GM19455 (cell line): ENCODE data around the gene TTLL7.
"Not testable (repeated sequence)": the region's sequence is repeated elsewhere in the genome, so short reads cannot be mapped to it uniquely, and the experiment has no call there.

ENCODE experiments used
- ATAC-seq: cut with Tn5 transposase; IDR thresholded peaks from one replicate; pipeline ENCODE4 v1.9.1; 2021; ENCODE audit not compliant: unreplicated experiment

TTLL7 gene

GRCh38 chr1:83996191-83996590 lies 2.7 kb downstream of the TTLL7 start:
- ATAC-seq, result no peak

GRCh38 chr1:83995649-83996048 lies 3.3 kb downstream of the TTLL7 start:
- no peak for ATAC-seq

DNA sequence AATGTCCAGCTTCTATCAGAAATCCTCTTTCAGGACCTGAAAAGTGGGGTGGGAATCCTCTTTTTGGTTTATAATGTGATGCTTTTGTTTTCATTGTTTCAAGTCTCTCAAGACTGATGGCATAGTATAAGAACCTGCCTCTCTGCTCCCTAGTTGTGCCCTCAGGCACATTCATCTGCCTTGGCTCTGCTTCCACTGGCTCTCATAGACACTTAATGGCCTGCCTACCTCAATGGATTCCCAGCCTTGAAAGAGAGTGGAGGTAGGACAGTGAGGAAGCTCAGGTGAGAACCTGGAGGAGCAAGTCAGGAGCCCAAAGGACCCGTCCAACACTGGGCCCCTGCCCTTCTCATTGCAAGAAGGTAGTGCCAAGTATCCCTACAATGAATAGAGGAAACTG lies 4.8 kb downstream of the TTLL7 start:
- ATAC-seq, result no peak

DNA sequence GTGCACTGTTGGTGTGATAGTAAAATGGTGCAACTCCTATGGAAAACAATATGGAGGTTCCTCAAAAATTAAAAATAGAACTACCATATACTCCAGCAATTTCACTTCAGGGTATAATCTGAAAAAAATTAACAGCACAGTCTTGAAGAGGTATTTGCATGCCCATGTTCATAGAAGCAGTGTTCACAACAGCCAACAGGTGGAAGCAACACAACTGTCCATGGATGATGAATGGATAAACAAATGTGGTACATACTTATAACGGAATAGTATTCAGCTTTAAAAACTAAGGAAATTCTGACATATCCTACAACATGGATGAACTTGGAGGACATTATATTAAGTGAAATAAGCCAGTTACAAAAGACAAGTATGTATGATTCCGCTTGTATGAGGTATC lies 8.2 kb downstream of the TTLL7 start:
- no peak for ATAC-seq

GRCh38 chr1:83985048-83985447 lies 13.9 kb downstream of the TTLL7 start:
- ATAC-seq, result no peak

DNA sequence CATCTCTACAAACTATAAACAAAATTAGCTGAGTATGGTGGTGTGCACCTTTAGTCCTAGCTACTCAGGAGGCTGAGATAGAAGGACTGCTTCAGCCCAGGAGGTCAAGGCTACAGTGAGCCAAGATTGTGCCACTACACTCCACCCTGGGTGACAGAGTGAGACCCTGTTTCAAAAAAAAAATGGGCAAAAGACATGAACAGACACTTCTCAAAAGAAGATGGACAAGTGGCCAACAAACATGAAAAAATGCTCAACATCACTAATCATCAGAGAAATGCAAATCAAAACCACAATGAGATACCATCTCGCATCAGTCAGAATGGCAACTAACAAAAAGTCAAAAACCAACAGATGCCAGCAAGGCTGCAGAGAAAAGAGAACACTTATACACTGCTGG lies 15.0 kb downstream of the TTLL7 start:
- not testable (repeated sequence) for ATAC-seq

- ATAC-seq, result no peak
These were observed 20.9 kb downstream of the TTLL7 start for GRCh38 chr1:83978056-83978455.

GRCh38 chr1:83976920-83977319 lies 22.0 kb downstream of the TTLL7 start:
- no peak for ATAC-seq

DNA sequence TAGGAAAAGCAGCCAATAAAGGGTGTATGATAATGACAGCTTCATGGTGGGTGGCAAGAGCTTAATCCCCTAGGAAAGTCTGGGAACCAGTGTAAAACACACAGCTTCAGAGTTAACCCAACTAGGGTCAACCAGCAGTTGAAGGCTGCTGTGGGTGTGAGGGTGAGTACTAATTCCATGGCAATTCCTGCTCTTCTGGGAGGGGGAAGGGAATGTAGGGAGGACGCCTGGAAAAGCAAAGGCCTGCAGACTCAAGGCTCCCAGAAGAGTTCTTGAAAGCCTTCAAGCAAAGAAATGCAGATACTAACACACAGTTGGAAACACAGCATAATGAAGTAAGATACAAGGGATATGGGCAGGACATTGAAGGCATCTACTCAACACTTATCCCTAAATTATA lies 28.1 kb downstream of the TTLL7 start:
- no peak for ATAC-seq

DNA sequence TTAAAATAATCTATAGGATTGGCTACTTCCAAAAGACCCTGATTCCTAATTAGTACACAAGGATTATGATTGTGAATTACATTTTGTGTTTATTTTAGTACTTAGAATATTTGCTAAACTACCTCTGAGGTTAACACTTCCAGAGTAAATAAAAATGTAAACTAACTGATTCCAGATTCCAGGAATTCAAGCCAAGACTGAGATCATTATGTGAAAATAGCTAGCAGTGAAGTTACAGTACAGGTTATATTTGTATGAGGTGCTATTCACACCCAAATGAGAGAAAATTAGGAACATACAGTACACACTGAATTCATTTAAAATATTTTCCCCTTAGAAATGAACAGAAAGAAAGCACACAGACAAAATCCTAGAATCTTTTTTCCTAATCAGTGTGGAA lies 28.8 kb downstream of the TTLL7 start:
- ATAC-seq, result no peak

- no peak for ATAC-seq
These were observed 31.6 kb downstream of the TTLL7 start for GRCh38 chr1:83967336-83967735.

DNA sequence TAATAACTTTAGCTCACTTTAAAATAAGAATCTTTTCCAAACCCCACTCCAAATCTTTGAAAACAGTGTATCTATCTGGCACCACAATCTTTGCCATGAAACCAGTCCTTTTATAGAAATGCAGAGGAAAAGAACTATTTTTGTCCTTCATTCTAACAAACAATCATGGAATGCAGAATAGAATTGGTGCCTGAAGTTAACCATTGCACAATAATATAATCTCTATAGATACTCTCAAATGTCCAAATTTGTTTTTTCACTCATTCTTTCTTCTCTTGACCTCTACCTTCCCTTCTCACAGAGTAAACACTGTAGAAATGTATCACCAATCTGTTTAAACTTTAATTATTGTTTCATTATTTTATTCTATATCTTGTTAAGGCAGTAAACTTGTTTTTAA lies 34.8 kb downstream of the TTLL7 start:
- ATAC-seq, result no peak

- no peak for ATAC-seq
These were observed 37.2 kb downstream of the TTLL7 start for GRCh38 chr1:83961571-83962295.

DNA sequence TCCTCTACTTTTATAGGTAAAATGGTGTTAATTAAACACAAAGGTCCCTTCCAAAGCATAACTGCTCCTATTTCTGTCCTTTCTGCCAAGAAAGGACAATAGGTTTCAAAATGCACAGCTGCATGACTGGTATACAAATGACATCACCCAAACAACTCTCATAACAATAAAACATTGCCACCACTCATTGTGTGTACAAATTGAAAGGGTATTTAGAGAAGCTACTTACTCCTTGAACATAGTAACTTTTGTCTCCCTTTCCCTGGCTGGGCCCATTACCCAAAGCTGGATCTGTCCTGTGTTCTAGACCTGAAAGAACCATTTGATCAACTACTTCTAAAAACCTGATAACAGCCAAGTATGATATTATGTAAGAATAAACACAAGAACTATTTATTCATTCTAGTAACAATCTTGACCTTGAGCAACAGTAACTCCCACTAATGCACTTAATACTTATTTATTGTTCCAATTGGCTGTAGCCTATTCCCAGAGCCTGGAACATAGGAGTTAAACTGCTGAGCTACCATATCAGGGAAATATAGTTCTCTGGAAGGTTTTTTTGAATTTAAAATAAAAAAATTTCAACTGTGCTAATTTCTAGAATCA lies 38.2 kb downstream of the TTLL7 start:
- no peak for ATAC-seq

DNA sequence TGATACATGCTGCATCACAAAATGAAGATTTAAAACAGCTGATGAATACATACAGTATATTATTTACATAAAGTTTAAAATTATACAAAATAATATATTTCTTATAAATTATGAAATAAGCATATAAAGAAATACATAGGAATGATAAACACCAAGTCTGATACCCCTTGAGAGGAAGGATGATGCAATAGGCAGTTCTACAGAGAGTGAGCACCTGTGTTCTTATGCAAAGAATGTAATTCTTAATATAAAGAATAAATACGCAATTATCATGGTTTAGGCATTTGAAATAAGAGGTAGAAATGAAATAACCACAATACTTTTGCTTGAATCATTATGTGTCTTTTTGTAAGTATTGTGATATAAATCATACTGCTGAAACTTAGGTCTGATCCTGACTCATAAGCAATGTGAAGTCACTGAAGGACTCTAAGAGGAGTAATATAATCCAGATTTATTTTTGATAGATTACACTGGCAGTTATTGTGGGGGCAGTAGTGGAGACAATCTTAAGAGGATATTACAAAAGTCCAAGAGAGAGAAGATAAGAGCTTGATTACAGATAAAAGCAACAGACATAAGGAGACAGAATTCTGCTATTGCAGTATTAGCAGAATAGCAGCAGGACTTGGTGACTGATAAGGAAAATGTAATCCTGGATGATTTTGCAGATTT lies 39.0 kb downstream of the TTLL7 start:
- no peak for ATAC-seq

- ATAC-seq, result no peak
These were observed 40.2 kb downstream of the TTLL7 start for GRCh38 chr1:83958704-83959103.

DNA sequence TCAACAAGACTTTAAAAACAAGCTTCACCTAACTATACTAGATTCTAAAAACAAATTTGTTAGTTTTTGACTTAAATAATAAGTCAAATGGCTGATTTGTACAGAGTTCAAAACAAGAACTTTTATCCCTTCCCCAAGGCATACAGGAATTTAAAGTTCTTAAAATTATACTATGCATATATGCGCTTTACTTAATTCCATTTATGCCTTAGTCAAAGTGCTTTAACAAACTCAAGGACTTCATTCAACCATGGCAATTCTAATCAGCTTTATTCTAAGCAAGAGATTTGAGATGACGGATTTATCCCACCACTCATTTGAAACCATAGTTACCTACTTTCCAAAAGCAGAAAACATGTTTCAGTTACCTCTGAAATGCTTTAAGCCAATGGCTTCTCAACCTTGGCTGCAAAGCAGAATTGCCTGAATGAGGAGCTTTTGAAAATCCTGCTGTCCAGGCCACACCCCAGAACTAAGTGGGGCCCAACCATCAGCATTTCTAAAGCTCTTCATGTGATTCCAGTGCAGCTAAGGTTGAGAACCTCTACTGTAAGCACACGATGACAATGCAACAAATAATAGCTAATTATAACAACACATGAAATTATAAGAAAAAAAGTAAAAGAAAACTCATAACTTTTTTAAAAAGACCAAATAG lies 44.6 kb downstream of the TTLL7 start:
- no peak for ATAC-seq

- no peak for ATAC-seq
These were observed 48.7 kb downstream of the TTLL7 start for GRCh38 chr1:83950106-83950661.

DNA sequence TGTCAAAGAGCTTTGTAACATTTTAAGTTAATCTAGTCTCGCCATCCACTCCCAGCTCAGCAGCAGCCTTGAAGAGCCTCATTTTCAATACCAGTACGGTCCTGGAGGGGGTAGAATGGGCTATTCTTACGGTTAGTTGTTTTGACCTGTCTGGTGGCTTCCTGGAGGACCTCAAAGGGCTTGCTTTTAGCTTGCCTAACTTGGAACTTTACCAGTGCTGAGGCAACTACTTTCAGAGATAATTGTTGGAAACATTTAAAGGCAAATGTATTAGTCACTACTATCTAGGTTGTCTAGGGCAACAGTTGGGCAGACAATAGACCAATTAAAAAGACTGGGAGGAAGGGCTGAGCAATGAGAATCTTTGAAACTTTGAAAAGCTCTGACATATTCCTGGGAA lies 56.0 kb downstream of the TTLL7 start:
- ATAC-seq, result no peak

- no peak for ATAC-seq
These were observed 64.4 kb downstream of the TTLL7 start for GRCh38 chr1:83934550-83934949.

DNA sequence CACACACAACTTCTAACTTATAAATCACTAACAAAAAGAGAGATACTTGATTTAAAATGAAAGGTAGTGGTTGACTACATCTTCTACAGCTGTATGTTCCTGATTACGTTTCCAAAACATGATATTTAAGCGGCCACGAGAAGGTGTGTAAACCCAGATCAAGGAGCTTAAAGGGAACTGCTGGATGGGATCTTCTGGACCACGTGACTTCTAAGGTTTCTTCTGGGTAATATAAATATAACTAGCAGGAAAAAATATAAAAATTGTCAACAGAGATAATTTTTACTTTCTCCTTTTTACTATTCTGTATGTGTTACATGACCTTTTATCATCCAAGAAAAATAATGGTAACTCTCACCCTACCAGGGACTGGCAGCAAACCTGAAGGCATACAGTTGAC lies 66.2 kb downstream of the TTLL7 start:
- no peak for ATAC-seq

DNA sequence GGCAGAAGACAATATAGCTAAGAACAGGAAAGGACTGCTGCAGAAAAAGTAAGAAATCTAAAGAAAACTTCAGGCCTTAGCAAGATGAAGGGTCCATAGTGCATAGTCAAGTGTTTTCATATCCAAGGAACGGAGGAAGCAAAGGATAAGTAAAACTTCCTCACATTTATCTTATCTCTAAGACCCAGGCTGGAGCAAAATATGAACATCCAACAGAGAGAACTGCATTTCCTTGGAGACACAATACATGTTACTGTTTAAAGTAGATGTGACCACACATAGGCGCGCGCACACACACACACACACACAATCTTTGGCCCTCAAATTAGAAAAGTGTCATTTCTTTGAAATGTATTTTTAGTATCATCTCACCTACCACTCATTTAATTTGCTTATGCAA lies 66.7 kb downstream of the TTLL7 start:
- no peak for ATAC-seq
